HCT116 (cell line): Measurements from ENCODE around the gene SLC2A9. TPM values are rescaled to one million over a fixed set of nuclear protein-coding genes. Genes with fewer than 3 reads are reported as not detected.

ENCODE experiments used
- ATAC-seq: fragments of 200-7000 bp; cut with Tn5 transposase; 2 replicates; pipeline ENCODE4 v1.9.1; 2020; ENCODE audit warnings: mild to moderate bottlenecking, moderate library complexity
- BruUV-seq: library from RNA; stranded (reverse); fragments of 400-500 nt; replicated peaks from 2 replicates; lab custom pipeline; 2021; lab: Mats Ljungman, UMichigan
- CTCF ChIA-PET: fragments of 300-600 bp; sonication (Branson Sonifier 250); formaldehyde crosslinking; loops from one replicate; lab custom pipeline; 2021; ENCODE audit warnings: antibody characterized with exemption; lab: Charles Lee
- POLR2A ChIA-PET: fragments of 300-600, 350-600 bp; sonication (Branson Sonifier 250); formaldehyde crosslinking; loops from one replicate; lab custom pipeline; 2021; ENCODE audit warnings: antibody characterized with exemption; lab: Charles Lee
- RAD21 ChIA-PET, 2 experiments: fragments of 300-600 bp; sonication (Branson Sonifier 250); formaldehyde crosslinking; loops; one replicate each; lab custom pipeline; 2023; ENCODE audit warnings: low total read pairs in 2 of 2; ENCODE audit not compliant: uncharacterized antibody in 2 of 2, unreplicated experiment in 2 of 2, low non-redundant PET in 1 of 2; lab: Charles Lee
- DNase-seq: peaks from one replicate; pipeline ENCODE4 v3.0.0-alpha.2; 2010; ENCODE audit warnings: low read depth, low spot score
- H2AFZ ChIP-seq: fragments of 200-600 bp; shearing (Covaris generic), sonication (generic); 2 replicates; pipeline ENCODE4 v1.6.1; 2017; ENCODE audit warnings: low read depth, mixed run types, mixed read lengths, antibody characterized with exemption, low read length; ENCODE audit not compliant: poor library complexity, severe bottlenecking
- H3K27ac ChIP-seq: 2 replicates; pipeline ENCODE4 v1.5.1; 2012; ENCODE audit warnings: low read depth, low read length
- H3K27me3 ChIP-seq: fragments of 200-600 bp; sonication (generic); 2 replicates; pipeline ENCODE4 v1.6.1; 2016; ENCODE audit warnings: mixed run types, low read length, mixed read lengths; ENCODE audit not compliant: insufficient read depth
- H3K36me3 ChIP-seq, 2 experiments: fragments of 200-500 bp in 1 of 2; fragments of 200-600 bp in 1 of 2; sonication (Bioruptor generic) in 1 of 2; sonication (generic) in 1 of 2; 2 replicates each; pipeline versions ENCODE4 v1.5.1 to v1.6.1; 2014 to 2016; ENCODE audit warnings: low read length in 2 of 2, inconsistent platforms in 1 of 2, mixed read lengths in 1 of 2, mixed run types in 1 of 2; ENCODE audit not compliant: insufficient read depth in 2 of 2, control insufficient read depth in 1 of 2
- H3K4me1 ChIP-seq, 2 experiments: fragments of 200-600 bp in 1 of 2; sonication (generic) in 1 of 2; 2 replicates each; pipeline versions ENCODE4 v1.5.1 to v1.6.1; 2012 to 2017; ENCODE audit warnings: low read length in 2 of 2, inconsistent platforms in 1 of 2, mild to moderate bottlenecking in 1 of 2, mixed read lengths in 1 of 2, mixed run types in 1 of 2, moderate library complexity in 1 of 2; ENCODE audit not compliant: insufficient read depth in 2 of 2, control insufficient read depth in 1 of 2
- H3K4me2 ChIP-seq: fragments of 200-600 bp; sonication (generic); 2 replicates; pipeline ENCODE4 v1.6.1; 2017; ENCODE audit warnings: mixed run types, low read length, mixed read lengths
- H3K4me3 ChIP-seq, 2 experiments: fragments of 200-600 bp in 1 of 2; sonication (generic) in 1 of 2; replicated peaks in 1 of 2; 2 replicates each; pipeline ENCODE4 v1.5.1; 2011 to 2016; ENCODE audit warnings: low read length in 2 of 2, control low read depth in 1 of 2, low read depth in 1 of 2, mild to moderate bottlenecking in 1 of 2, mixed read lengths in 1 of 2, mixed run types in 1 of 2
- H3K79me2 ChIP-seq: fragments of 200-600 bp; sonication (generic); 2 replicates; pipeline ENCODE4 v1.6.1; 2017; ENCODE audit warnings: mild to moderate bottlenecking, mixed run types, low read length, moderate library complexity, mixed read lengths; ENCODE audit not compliant: insufficient read depth
- H3K9ac ChIP-seq: fragments of 200-600 bp; sonication (generic); 2 replicates; pipeline ENCODE4 v1.6.1; 2016; ENCODE audit warnings: low read length, mixed read lengths
- H3K9me2 ChIP-seq: fragments of 200-600 bp; sonication (generic), shearing (Covaris generic); 2 replicates; pipeline ENCODE4 v1.6.1; 2017; ENCODE audit warnings: mixed run types, mild to moderate bottlenecking, moderate library complexity; ENCODE audit not compliant: insufficient read depth
- H3K9me3 ChIP-seq, 2 experiments: fragments of 200-500 bp in 1 of 2; fragments of 200-600 bp in 1 of 2; sonication (Bioruptor generic) in 1 of 2; sonication (generic) in 1 of 2; 2 replicates each; pipeline ENCODE4 v1.6.1; 2014 to 2017; ENCODE audit warnings: low read length in 2 of 2, mixed read lengths in 2 of 2, inconsistent platforms in 1 of 2, low read depth in 1 of 2, mild to moderate bottlenecking in 1 of 2, mixed run types in 1 of 2, moderate library complexity in 1 of 2; ENCODE audit not compliant: control insufficient read depth in 1 of 2, insufficient read depth in 1 of 2
- H4K20me1 ChIP-seq: fragments of 200-600 bp; sonication (generic), shearing (Covaris generic); 2 replicates; pipeline ENCODE4 v1.6.1; 2017; ENCODE audit warnings: mixed run types, mild to moderate bottlenecking, moderate library complexity; ENCODE audit not compliant: insufficient read depth
- CBX3 ChIP-seq: IDR thresholded peaks from 2 replicates; pipeline ENCODE4 v1.6.1; 2012; ENCODE audit warnings: low read depth
- CEBPB ChIP-seq: IDR thresholded peaks from 2 replicates; pipeline ENCODE4 v1.6.1; 2012; ENCODE audit warnings: low read depth
- EGR1 ChIP-seq: IDR thresholded peaks from 2 replicates; pipeline ENCODE4 v1.6.1; 2012; ENCODE audit warnings: low read depth
- ELF1 ChIP-seq: IDR thresholded peaks from 2 replicates; pipeline ENCODE4 v1.6.1; 2012; ENCODE audit warnings: low read depth, borderline replicate concordance
- EZH2 ChIP-seq: fragments of 200-600 bp; sonication (generic); IDR thresholded peaks from 2 replicates; pipeline ENCODE4 v1.6.1; 2017; ENCODE audit warnings: antibody characterized with exemption, mixed run types
- EZH2phosphoT487 ChIP-seq: fragments of 200-600 bp; IDR thresholded peaks from 2 replicates; pipeline ENCODE4 v1.6.1; 2018; ENCODE audit warnings: antibody characterized with exemption, borderline replicate concordance
- FOSL1 ChIP-seq: IDR thresholded peaks from 2 replicates; pipeline ENCODE4 v1.6.1; 2012; ENCODE audit warnings: low read depth
- JUND ChIP-seq: IDR thresholded peaks from 2 replicates; pipeline ENCODE4 v1.6.1; 2012
- POLR2A ChIP-seq: IDR thresholded peaks from 2 replicates; pipeline ENCODE4 v1.7.0; 2011; ENCODE audit warnings: borderline replicate concordance; ENCODE audit not compliant: insufficient read depth, insufficient read length; ENCODE audit errors: extremely low read depth
- POLR2AphosphoS5 ChIP-seq: IDR thresholded peaks from 2 replicates; pipeline ENCODE4 v1.6.1; 2011; ENCODE audit warnings: mild to moderate bottlenecking, low read depth, low read length, moderate library complexity
- RAD21 ChIP-seq: IDR thresholded peaks from 2 replicates; pipeline ENCODE4 v1.6.1; 2012; ENCODE audit warnings: low read depth, mild to moderate bottlenecking
- SRF ChIP-seq: IDR thresholded peaks from 2 replicates; pipeline ENCODE4 v1.6.1; 2012; ENCODE audit warnings: low read depth
- YY1 ChIP-seq: IDR thresholded peaks from 2 replicates; pipeline ENCODE4 v1.6.1; 2011; ENCODE audit warnings: low read length, low read depth, moderate library complexity, mild to moderate bottlenecking; ENCODE audit not compliant: insufficient replicate concordance; ENCODE audit errors: extremely low read depth
- ZBTB33 ChIP-seq: IDR thresholded peaks from 2 replicates; pipeline ENCODE4 v1.6.1; 2011; ENCODE audit warnings: mild to moderate bottlenecking, low read length, moderate library complexity; ENCODE audit not compliant: insufficient replicate concordance; ENCODE audit errors: extremely low read depth
- ZFX ChIP-seq: fragments of 450-650 bp; IDR thresholded peaks from 2 replicates; pipeline ENCODE4 v1.6.1; 2017
- ZNF274 ChIP-seq: fragments of 200-500 bp; sonication (Bioruptor generic); IDR thresholded peaks from 2 replicates; pipeline ENCODE4 v1.6.1; 2014; ENCODE audit warnings: mild to moderate bottlenecking, low read depth, low read length, inconsistent platforms
- intact Hi-C: fragments of 100-400 bp; cut with micrococcal nuclease; formaldehyde crosslinking; loops from 2 replicates; pipeline ENCODE4 v1.10.0; 2022
- total RNA-seq: library from RNA; stranded (reverse); gene quantifications from one replicate; pipeline ENCODE4 v1.2.1, GENCODE V29; 2021; ENCODE audit not compliant: unreplicated experiment

The SLC2A9 gene
- total RNA-seq, 1 experiment from 2014 or later, result 2.2 TPM

DNA sequence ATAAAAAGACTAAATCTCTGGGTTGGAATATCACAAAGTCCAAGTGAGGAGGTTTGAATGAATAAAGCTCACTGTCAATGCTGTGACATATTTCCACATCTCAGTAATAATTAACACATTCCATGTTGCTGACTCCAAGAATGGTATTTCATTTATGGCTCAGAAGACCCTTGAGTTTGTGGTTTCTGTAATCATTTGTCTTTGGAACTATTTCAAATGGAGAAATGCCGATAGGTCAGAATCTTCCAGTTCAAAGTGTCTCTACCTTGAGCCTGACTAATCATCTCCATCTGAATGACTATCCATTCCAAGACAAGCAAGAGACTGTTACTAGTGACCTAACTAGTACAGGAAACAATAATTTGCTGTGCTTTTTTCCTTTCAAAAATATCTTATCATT, 24.2 kb upstream of the SLC2A9 start (continued):
- peak; percentile 73 for TF ChIP-seq JUND
- TF ChIP-seq EGR1, result no peak

- TF ChIP-seq POLR2AphosphoS5 (no peak), FOSL1 (no peak), ZBTB33 (no peak), EZH2 (no peak), CBX3 (no peak), CEBPB (no peak), RAD21 (no peak), POLR2A (no peak), ZNF274 (no peak), YY1 (no peak), EZH2phosphoT487 (no peak), ZFX (no peak), JUND (no peak), SRF (no peak), ELF1 (no peak)
- BruUV-seq, result no TSS peak
- POLR2A ChIA-PET, result no interaction called here
- no peak overlapping the region for H3K9ac ChIP-seq
- no peak overlapping the region for H3K27ac ChIP-seq
- RAD21 ChIA-PET, result no interaction called here
- no peaks in the 10 kb centered on the region for H3K9me2 ChIP-seq
- no peaks in the 10 kb centered on the region for H3K36me3 ChIP-seq
- no peak for ATAC-seq
- no peak overlapping the region for H3K4me3 ChIP-seq
- CTCF ChIA-PET, result no interaction called here
- peaks cover 13 to 17% of the 10 kb centered on the region in 2 experiments for H3K4me1 ChIP-seq
- intact Hi-C loops, result no loop called here
- DNase-seq, result no peak
- no peak overlapping the region for H3K4me2 ChIP-seq
- no peaks in the 10 kb centered on the region for H4K20me1 ChIP-seq
- H2AFZ ChIP-seq, result no peak overlapping the region
- H3K9me3 ChIP-seq, result peaks cover 6 to 12% of the 10 kb centered on the region in 2 experiments; a peak in 3 of 4 replicates
- no peaks in the 10 kb centered on the region for H3K27me3 ChIP-seq
- H3K79me2 ChIP-seq, result no peaks in the 10 kb centered on the region
These were observed 19.7 kb upstream of the SLC2A9 start for GRCh38 chr4:10041036-10041435.
